Hepatocyte (in vitro differentiated cells): Measurements from ENCODE around the gene S100A5.

Source experiments
- EZH2 ChIP-seq: fragments of 200-600 bp; sonication (generic); IDR thresholded peaks from 2 replicates; pipeline ENCODE4 v1.6.1; 2016; ENCODE audit warnings: antibody characterized with exemption, mild to moderate bottlenecking, borderline replicate concordance
- EZH2phosphoT487 ChIP-seq: fragments of 200-600 bp; sonication (generic); IDR thresholded peaks from one replicate; pipeline ENCODE4 v1.6.1; 2018; ENCODE audit warnings: antibody characterized with exemption, mild to moderate bottlenecking, low read depth, moderate library complexity; ENCODE audit not compliant: unreplicated experiment, severe bottlenecking
- TF ChIP-seq, protein P1 (sequence below): fragments of 200-600 bp; sonication (generic); IDR thresholded peaks from 2 replicates; pipeline ENCODE4 v1.5.1; 2016; ENCODE audit warnings: antibody characterized with exemption, mild to moderate bottlenecking; ENCODE audit not compliant: poor library complexity

DNA sequence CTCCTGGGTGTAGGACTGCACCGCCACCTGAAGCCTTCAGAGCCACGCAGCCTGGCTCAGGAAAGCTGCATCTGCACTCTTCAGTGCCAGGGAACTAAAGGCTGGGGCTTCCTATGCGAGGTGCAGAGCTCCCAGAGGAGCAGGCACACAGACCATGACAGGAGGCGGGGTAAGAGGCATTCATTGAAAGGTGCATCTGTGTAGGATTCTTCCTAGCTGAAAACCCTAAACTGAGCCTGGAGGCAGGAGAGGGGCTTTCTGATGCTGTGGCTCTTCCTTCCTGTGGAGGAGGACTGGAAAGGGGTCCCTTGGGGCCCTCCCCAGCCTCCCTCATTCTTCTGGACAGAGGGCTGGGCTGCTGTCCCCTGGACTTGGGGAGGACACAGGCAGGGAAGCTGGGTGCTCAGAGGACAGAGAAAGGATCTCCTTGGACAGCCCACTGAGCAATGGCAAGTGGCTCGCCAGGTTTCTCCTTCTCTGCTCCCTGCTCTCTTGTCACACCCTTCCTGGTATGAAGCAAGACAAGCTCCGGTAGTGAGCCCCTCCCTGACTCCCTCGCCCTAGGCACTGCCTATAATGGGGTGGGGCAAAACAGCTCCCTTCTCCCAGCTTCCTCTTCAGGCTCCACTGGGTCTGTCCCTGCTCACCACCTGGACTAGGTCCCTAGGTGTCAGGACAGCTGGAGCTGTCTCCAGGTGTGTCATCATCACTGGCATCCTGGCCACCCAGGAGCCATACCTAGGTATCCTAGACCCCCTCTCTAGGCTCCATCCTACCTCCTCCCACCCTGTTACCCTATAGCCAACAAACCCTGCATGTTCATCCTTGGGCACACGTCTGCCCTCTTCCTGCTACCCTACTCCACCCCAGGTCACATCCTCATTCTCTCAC, 25.0 kb downstream of the S100A5 start:
- TF ChIP-seq, protein P1, sequence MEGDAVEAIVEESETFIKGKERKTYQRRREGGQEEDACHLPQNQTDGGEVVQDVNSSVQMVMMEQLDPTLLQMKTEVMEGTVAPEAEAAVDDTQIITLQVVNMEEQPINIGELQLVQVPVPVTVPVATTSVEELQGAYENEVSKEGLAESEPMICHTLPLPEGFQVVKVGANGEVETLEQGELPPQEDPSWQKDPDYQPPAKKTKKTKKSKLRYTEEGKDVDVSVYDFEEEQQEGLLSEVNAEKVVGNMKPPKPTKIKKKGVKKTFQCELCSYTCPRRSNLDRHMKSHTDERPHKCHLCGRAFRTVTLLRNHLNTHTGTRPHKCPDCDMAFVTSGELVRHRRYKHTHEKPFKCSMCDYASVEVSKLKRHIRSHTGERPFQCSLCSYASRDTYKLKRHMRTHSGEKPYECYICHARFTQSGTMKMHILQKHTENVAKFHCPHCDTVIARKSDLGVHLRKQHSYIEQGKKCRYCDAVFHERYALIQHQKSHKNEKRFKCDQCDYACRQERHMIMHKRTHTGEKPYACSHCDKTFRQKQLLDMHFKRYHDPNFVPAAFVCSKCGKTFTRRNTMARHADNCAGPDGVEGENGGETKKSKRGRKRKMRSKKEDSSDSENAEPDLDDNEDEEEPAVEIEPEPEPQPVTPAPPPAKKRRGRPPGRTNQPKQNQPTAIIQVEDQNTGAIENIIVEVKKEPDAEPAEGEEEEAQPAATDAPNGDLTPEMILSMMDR, result no peak
- TF ChIP-seq EZH2, result no peak
- no peak for TF ChIP-seq EZH2phosphoT487
